Measurements from ENCODE around the gene UPK2.
"Not testable (repeated sequence)": the region's sequence is repeated elsewhere in the genome, so short reads cannot be mapped to it uniquely, and the experiment has no call there.

UPK2 gene

DNA sequence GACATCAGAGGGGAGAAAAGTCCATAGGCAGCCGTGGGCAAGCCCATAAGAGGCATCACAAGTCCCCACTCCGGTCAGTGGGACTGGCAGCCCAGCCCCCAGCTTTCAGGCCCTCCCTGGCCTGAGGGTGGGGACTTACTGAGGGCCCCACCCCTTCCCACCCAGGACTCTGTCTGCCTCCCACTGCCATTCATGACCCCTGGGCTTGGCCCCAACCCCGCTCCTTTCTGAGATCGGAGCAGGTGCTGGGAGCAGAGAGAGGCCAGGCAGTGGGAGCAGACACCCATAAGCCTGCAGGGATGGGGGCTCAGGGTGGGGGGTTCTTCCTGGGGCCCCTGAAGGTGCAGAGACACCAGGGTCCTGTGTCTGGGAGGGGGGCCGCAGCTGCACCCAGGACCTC is 5.1 kb downstream of the UPK2 start:
- no peak for DNase-seq (ENCODE audit: low read depth in 1 of 2, low spot score in 1 of 2)

DNA sequence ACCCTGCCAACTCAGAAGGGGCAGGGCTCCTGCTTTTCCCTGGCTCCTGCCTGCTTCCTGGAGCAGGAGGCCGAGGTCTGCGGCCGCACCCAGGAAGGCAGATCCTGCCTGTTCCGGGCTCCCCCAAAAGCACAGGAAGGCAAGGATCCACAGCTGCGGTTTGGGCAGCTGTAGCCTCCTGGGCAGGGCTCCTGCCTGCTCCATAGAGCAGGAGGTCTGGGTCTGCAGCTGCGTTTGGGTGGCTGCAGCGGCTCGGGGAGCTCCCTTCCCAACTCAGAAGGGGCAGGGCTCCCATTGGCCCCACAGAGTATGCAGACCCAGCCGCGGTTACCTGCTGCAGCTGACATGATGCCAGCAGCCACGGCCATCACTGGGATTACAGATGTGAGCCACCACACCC is 5.5 kb downstream of the UPK2 start:
- TF ChIP-seq GABPA (IDR thresholded peaks at IDR 0.05; ENCODE audit: low read depth) (no peak), SPI1 (IDR thresholded peaks at IDR 0.05; ENCODE audit: borderline replicate concordance, low read depth) (no peak), POLR2AphosphoS5 (IDR thresholded peaks at IDR 0.05; ENCODE audit: low read depth) (no peak)
- TF ChIP-seq, protein P1, sequence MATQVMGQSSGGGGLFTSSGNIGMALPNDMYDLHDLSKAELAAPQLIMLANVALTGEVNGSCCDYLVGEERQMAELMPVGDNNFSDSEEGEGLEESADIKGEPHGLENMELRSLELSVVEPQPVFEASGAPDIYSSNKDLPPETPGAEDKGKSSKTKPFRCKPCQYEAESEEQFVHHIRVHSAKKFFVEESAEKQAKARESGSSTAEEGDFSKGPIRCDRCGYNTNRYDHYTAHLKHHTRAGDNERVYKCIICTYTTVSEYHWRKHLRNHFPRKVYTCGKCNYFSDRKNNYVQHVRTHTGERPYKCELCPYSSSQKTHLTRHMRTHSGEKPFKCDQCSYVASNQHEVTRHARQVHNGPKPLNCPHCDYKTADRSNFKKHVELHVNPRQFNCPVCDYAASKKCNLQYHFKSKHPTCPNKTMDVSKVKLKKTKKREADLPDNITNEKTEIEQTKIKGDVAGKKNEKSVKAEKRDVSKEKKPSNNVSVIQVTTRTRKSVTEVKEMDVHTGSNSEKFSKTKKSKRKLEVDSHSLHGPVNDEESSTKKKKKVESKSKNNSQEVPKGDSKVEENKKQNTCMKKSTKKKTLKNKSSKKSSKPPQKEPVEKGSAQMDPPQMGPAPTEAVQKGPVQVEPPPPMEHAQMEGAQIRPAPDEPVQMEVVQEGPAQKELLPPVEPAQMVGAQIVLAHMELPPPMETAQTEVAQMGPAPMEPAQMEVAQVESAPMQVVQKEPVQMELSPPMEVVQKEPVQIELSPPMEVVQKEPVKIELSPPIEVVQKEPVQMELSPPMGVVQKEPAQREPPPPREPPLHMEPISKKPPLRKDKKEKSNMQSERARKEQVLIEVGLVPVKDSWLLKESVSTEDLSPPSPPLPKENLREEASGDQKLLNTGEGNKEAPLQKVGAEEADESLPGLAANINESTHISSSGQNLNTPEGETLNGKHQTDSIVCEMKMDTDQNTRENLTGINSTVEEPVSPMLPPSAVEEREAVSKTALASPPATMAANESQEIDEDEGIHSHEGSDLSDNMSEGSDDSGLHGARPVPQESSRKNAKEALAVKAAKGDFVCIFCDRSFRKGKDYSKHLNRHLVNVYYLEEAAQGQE (IDR thresholded peaks at IDR 0.05; ENCODE audit: insufficient replicate concordance, low read depth), result no peak
- TF ChIP-seq, protein P2, sequence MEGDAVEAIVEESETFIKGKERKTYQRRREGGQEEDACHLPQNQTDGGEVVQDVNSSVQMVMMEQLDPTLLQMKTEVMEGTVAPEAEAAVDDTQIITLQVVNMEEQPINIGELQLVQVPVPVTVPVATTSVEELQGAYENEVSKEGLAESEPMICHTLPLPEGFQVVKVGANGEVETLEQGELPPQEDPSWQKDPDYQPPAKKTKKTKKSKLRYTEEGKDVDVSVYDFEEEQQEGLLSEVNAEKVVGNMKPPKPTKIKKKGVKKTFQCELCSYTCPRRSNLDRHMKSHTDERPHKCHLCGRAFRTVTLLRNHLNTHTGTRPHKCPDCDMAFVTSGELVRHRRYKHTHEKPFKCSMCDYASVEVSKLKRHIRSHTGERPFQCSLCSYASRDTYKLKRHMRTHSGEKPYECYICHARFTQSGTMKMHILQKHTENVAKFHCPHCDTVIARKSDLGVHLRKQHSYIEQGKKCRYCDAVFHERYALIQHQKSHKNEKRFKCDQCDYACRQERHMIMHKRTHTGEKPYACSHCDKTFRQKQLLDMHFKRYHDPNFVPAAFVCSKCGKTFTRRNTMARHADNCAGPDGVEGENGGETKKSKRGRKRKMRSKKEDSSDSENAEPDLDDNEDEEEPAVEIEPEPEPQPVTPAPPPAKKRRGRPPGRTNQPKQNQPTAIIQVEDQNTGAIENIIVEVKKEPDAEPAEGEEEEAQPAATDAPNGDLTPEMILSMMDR (IDR thresholded peaks at IDR 0.05; ENCODE audit: insufficient read depth, low read length), result no peak

More for the DNA sequence above, 5.1 kb downstream of the UPK2 start:
- TF ChIP-seq POLR2AphosphoS5 (IDR thresholded peaks at IDR 0.05; ENCODE audit: low read depth) (no peak), SPI1 (IDR thresholded peaks at IDR 0.05; ENCODE audit: borderline replicate concordance, low read depth) (no peak), GABPA (IDR thresholded peaks at IDR 0.05; ENCODE audit: low read depth) (no peak)
- TF ChIP-seq, protein P1 (IDR thresholded peaks at IDR 0.05; ENCODE audit: insufficient replicate concordance, low read depth), result no peak
- TF ChIP-seq, protein P2 (IDR thresholded peaks at IDR 0.05; ENCODE audit: insufficient read depth, low read length), result no peak
- no peak overlapping the region for H3K27ac ChIP-seq (replicated peaks)
- H3K4me3 ChIP-seq (replicated peaks; ENCODE audit: insufficient read depth, low read length), result no peak overlapping the region
- no peaks in the 10 kb centered on the region for H3K27me3 ChIP-seq (ENCODE audit: insufficient read depth, poor library complexity, severe bottlenecking)

DNA sequence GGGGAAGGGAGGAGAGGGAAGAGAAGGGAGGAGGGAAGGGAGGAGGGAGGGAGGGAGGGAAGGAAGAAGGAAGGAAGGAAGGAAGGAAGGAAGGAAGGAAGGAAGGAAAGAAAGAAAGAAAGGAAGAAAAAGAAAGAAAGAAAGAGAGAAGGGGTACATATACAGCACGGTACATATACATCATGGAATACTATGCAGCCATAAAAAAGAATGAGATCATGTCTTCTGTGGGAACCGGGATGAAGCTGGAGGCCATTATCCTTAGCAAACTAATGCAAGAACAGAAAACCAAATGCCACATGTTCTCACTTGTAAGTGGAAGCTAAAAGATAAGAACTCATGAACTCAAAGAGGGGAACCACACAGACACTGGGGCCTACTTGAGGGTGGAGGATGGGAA is 13.4 kb downstream of the UPK2 start:
- H3K4me3 ChIP-seq (replicated peaks; ENCODE audit: insufficient read depth, low read length); DNase-seq (ENCODE audit: low read depth in 1 of 2, low spot score in 1 of 2); H3K27me3 ChIP-seq (ENCODE audit: insufficient read depth, poor library complexity, severe bottlenecking); H3K27ac ChIP-seq (replicated peaks): not testable (repeated sequence)

More for the DNA sequence above, 5.5 kb downstream of the UPK2 start:
- DNase-seq (ENCODE audit: low read depth in 1 of 2, low spot score in 1 of 2), result no peak
- H3K4me3 ChIP-seq (replicated peaks; ENCODE audit: insufficient read depth, low read length), result no peak overlapping the region
- H3K27ac ChIP-seq (replicated peaks), result no peak overlapping the region
- no peaks in the 10 kb centered on the region for H3K27me3 ChIP-seq (ENCODE audit: insufficient read depth, poor library complexity, severe bottlenecking)

DNA sequence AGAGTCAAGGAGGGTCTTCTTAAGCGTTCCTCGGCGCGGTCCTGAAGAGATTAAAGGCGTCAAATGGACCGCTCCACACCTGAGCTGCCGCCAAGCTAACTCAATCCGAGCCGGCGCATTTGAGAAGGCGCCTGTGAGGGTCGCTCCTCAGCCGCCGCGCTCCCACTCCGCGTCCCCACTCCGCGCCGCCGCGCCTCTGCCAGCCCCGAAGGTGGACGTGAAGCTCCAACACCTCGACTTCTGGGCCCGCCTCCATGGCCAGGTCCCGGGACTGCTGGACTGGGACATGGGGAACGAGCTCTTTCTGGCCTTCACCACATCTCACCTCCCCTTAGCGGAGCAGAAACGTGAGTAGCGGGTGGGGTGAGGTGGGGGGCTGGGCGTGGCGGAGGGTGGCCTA is 15.5 kb downstream of the UPK2 start, which contains the start of gene FOXR1:
Gene FOXR1, plus strand, starts transcription at position 116 of the 400 bp plus-strand sequence. Its CDS starts 171 bp downstream, at position 287.
- TF ChIP-seq SPI1 (IDR thresholded peaks at IDR 0.05; ENCODE audit: borderline replicate concordance, low read depth) (no peak), GABPA (IDR thresholded peaks at IDR 0.05; ENCODE audit: low read depth) (no peak), POLR2AphosphoS5 (IDR thresholded peaks at IDR 0.05; ENCODE audit: low read depth) (no peak)
- TF ChIP-seq, protein P2 (IDR thresholded peaks at IDR 0.05; ENCODE audit: insufficient read depth, low read length), result no peak
- TF ChIP-seq, protein P1 (IDR thresholded peaks at IDR 0.05; ENCODE audit: insufficient replicate concordance, low read depth), result no peak
- no peak within 1 kb of the TSS for H3K27ac ChIP-seq (replicated peaks)
- no peak within 1 kb of the TSS for H3K4me3 ChIP-seq (replicated peaks; ENCODE audit: insufficient read depth, low read length)
- DNase-seq (ENCODE audit: low read depth in 1 of 2, low spot score in 1 of 2), result no peak
- no peaks in the 10 kb centered on the region for H3K27me3 ChIP-seq (ENCODE audit: insufficient read depth, poor library complexity, severe bottlenecking)

Measured in HL-60 (cell line).